Neural crest cell (in vitro differentiated cells): ENCODE measurements around the gene LRCH1. TPM values are rescaled to one million over a fixed set of nuclear protein-coding genes. Genes with fewer than 3 reads are reported as not detected.
"Not testable (repeated sequence)": the region's sequence is repeated elsewhere in the genome, so short reads cannot be mapped to it uniquely, and the experiment has no call there.

ENCODE experiments used
- DNase-seq: peaks from one replicate; pipeline ENCODE4 v3.0.0; 2021; ENCODE audit warnings: low read depth, mixed read lengths, low spot score
- H3K27ac Mint-ChIP-seq: one replicate; pipeline ENCODE4 v1.8.0; 2021; ENCODE audit warnings: mild to moderate bottlenecking, mixed read lengths; ENCODE audit not compliant: unreplicated experiment
- H3K27me3 Mint-ChIP-seq: 2 replicates; pipeline ENCODE4 v1.8.0; 2021; ENCODE audit warnings: low read depth, mild to moderate bottlenecking, mixed read lengths
- H3K36me3 Mint-ChIP-seq: 2 replicates; pipeline ENCODE4 v1.8.0; 2021; ENCODE audit warnings: low read depth, mild to moderate bottlenecking, mixed read lengths
- H3K4me1 Mint-ChIP-seq: 2 replicates; pipeline ENCODE4 v1.8.0; 2021; ENCODE audit warnings: mixed read lengths
- H3K4me3 Mint-ChIP-seq: one replicate; pipeline ENCODE4 v1.8.0; 2021; ENCODE audit warnings: mild to moderate bottlenecking, mixed read lengths
- H3K9me3 Mint-ChIP-seq: 2 replicates; pipeline ENCODE4 v1.8.0; 2021; ENCODE audit warnings: mixed read lengths
- CTCF ChIP-seq: fragments of 200-600 bp; sonication (generic); conservative IDR thresholded peaks from 2 replicates; pipeline ENCODE4 v1.5.0; 2021; ENCODE audit warnings: antibody characterized with exemption, mild to moderate bottlenecking
- total RNA-seq: library from RNA; stranded (reverse); gene quantifications from 2 replicates; pipeline ENCODE4 v1.2.1, GENCODE V29; 2021

The LRCH1 gene
- total RNA-seq, 1 donor from 2014 or later = 15.8 TPM

- TF ChIP-seq CTCF = no peak
- no peak overlapping the region for H3K4me3 Mint-ChIP-seq
- no peaks in the 10 kb centered on the region for H3K9me3 Mint-ChIP-seq
- peaks cover 3% of the 10 kb centered on the region for H3K36me3 Mint-ChIP-seq
- H3K4me1 Mint-ChIP-seq = no peaks in the 10 kb centered on the region
- H3K27ac Mint-ChIP-seq = no peak overlapping the region
- no peaks in the 10 kb centered on the region for H3K27me3 Mint-ChIP-seq
- DNase-seq = no peak
Observed at GRCh38 chr13:46756977-46757376, 204.0 kb downstream of the LRCH1 start.

GRCh38 chr13:46757640-46758039, 204.7 kb downstream of the LRCH1 start:
- H3K4me3 Mint-ChIP-seq = no peak overlapping the region
- no peaks in the 10 kb centered on the region for H3K36me3 Mint-ChIP-seq
- H3K27me3 Mint-ChIP-seq = no peaks in the 10 kb centered on the region
- no peaks in the 10 kb centered on the region for H3K4me1 Mint-ChIP-seq
- no peaks in the 10 kb centered on the region for H3K9me3 Mint-ChIP-seq
- no peak for TF ChIP-seq CTCF
- no peak for DNase-seq
- H3K27ac Mint-ChIP-seq = no peak overlapping the region

GRCh38 chr13:46759846-46760245, 206.9 kb downstream of the LRCH1 start:
- Mint-ChIP-seq H3K27me3 (no peaks in the 10 kb centered on the region), H3K27ac (no peak overlapping the region), H3K9me3 (no peaks in the 10 kb centered on the region), H3K36me3 (no peaks in the 10 kb centered on the region), H3K4me1 (peaks cover 4% of the 10 kb centered on the region), H3K4me3 (no peak overlapping the region)
- DNase-seq = no peak
- no peak for TF ChIP-seq CTCF

GRCh38 chr13:46761174-46761573, 208.2 kb downstream of the LRCH1 start:
- Mint-ChIP-seq H3K4me1 (peaks cover 4% of the 10 kb centered on the region), H3K27ac (no peak overlapping the region)

GRCh38 chr13:46761866-46762265, 208.9 kb downstream of the LRCH1 start:
- H3K4me1 Mint-ChIP-seq = peaks cover 4% of the 10 kb centered on the region
- no peaks in the 10 kb centered on the region for H3K36me3 Mint-ChIP-seq
- DNase-seq = no peak
- H3K27ac Mint-ChIP-seq = no peak overlapping the region
- no peak overlapping the region for H3K4me3 Mint-ChIP-seq
- TF ChIP-seq CTCF = no peak
- no peaks in the 10 kb centered on the region for H3K27me3 Mint-ChIP-seq
- H3K9me3 Mint-ChIP-seq = no peaks in the 10 kb centered on the region

More at GRCh38 chr13:46761174-46761573, 208.2 kb downstream of the LRCH1 start:
- Mint-ChIP-seq H3K4me3 (no peak overlapping the region), H3K27me3 (no peaks in the 10 kb centered on the region), H3K36me3 (no peaks in the 10 kb centered on the region), H3K9me3 (no peaks in the 10 kb centered on the region)
- no peak for DNase-seq
- TF ChIP-seq CTCF = no peak

- not testable (repeated sequence) for DNase-seq, H3K9me3 Mint-ChIP-seq, H3K27me3 Mint-ChIP-seq, H3K27ac Mint-ChIP-seq, H3K4me3 Mint-ChIP-seq, H3K4me1 Mint-ChIP-seq
- H3K36me3 Mint-ChIP-seq = peaks cover 28% of the 10 kb centered on the region
Observed at GRCh38 chr13:46769925-46770324, 217.0 kb downstream of the LRCH1 start.
